ENCODE results near the gene PNPLA6. TPM values are rescaled to one million over a fixed set of nuclear protein-coding genes. Genes with fewer than 3 reads are reported as not detected.
A peak's percentile ranks its signal among the peaks of the same experiment; 100 is the strongest.
"Not testable (repeated sequence)": the region's sequence is repeated elsewhere in the genome, so short reads cannot be mapped to it uniquely, and the experiment has no call there.

PNPLA6 gene
- total RNA-seq, 1 donor from 2014 or later, result 190 TPM

DNA sequence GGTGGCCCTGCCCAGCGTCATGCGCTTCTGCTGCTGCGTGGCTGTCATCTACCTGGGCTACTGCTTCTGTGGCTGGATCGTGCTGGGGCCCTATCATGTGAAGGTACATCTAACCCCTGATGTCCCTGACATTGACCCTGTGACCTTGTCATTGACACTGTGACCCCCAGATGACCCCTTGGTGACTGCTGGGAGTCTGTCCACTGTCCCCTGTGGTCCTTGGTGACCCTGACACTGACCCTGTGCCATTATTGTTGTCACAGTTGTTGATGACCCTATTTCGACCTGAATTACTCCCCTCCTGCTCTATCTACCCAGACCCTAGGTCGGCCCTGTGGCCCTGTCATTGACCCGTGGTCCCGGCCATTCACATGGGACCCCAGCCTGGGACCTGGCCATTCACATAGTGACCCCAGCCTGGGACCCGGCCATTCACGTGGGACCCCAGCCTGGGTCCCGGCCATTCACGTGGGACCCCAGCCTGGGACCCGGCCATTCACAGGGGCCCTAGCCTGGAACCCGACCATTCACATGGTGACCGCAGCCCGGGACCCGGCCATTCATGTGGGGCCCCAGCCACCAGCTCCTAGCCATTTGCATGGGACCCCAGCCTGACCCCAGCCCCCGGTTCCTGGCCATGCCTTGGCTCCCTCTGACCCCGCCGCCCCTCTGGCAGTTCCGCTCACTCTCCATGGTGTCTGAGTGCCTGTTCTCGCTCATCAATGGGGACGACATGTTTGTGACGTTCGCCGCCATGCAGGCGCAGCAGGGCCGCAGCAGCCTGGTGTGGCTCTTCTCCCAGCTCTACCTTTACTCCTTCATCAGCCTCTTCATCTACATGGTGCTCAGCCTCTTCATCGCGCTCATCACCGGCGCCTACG is 5.7 kb upstream of the PNPLA6 start:
- TF ChIP-seq, protein P1, sequence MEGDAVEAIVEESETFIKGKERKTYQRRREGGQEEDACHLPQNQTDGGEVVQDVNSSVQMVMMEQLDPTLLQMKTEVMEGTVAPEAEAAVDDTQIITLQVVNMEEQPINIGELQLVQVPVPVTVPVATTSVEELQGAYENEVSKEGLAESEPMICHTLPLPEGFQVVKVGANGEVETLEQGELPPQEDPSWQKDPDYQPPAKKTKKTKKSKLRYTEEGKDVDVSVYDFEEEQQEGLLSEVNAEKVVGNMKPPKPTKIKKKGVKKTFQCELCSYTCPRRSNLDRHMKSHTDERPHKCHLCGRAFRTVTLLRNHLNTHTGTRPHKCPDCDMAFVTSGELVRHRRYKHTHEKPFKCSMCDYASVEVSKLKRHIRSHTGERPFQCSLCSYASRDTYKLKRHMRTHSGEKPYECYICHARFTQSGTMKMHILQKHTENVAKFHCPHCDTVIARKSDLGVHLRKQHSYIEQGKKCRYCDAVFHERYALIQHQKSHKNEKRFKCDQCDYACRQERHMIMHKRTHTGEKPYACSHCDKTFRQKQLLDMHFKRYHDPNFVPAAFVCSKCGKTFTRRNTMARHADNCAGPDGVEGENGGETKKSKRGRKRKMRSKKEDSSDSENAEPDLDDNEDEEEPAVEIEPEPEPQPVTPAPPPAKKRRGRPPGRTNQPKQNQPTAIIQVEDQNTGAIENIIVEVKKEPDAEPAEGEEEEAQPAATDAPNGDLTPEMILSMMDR (IDR thresholded peaks at IDR 0.05), result no peak
- DNase-seq (no peak), ATAC-seq (no peak)
- H3K4me3 ChIP-seq, result no peak overlapping the region
- peaks cover 56% of the 10 kb centered on the region for H3K36me3 ChIP-seq
- intact Hi-C loops (cut with DNase I), result no loop called here
- peaks cover 5% of the 10 kb centered on the region for H3K4me1 ChIP-seq
- no peak overlapping the region for H3K27ac ChIP-seq
- no peaks in the 10 kb centered on the region for H3K9me3 ChIP-seq
- no peaks in the 10 kb centered on the region for H3K27me3 ChIP-seq

DNA sequence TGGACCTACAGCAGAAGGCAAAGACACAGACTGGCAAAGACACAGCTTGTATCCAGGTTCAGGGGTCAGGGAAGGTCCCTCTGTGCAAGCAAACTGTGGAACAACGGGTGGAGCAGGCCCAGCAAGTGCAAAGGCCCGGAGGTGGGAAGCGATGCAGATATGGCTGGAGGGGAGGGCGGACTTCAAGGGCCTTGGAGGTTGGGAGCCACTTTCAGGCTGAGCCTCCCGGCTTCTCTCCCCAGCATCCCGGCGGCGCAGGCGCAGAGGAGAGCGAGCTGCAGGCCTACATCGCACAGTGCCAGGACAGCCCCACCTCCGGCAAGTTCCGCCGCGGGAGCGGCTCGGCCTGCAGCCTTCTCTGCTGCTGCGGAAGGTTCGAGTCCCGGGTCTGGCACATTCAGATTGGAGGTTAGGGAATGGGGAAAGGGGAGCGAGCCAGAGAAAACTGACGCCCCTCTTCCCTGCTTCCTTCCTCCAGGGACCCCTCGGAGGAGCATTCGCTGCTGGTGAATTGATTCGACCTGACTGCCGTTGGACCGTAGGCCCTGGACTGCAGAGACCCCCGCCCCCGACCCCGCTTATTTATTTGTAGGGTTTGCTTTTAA is 2.1 kb upstream of the PNPLA6 start:
- Histone ChIP-seq H3K36me3 (peaks cover 46% of the 10 kb centered on the region), H3K27ac (peak overlapping the region; percentile 88), H3K27me3 (no peaks in the 10 kb centered on the region), H3K9me3 (no peaks in the 10 kb centered on the region), H3K4me1 (peaks cover 11% of the 10 kb centered on the region), H3K4me3 (peak overlapping the region; percentile 97)
- DNase-seq (peak; percentile 84), ATAC-seq (no peak)
- intact Hi-C loops (cut with DNase I), result no loop called here
- TF ChIP-seq, protein P1 (IDR thresholded peaks at IDR 0.05), result no peak

DNA sequence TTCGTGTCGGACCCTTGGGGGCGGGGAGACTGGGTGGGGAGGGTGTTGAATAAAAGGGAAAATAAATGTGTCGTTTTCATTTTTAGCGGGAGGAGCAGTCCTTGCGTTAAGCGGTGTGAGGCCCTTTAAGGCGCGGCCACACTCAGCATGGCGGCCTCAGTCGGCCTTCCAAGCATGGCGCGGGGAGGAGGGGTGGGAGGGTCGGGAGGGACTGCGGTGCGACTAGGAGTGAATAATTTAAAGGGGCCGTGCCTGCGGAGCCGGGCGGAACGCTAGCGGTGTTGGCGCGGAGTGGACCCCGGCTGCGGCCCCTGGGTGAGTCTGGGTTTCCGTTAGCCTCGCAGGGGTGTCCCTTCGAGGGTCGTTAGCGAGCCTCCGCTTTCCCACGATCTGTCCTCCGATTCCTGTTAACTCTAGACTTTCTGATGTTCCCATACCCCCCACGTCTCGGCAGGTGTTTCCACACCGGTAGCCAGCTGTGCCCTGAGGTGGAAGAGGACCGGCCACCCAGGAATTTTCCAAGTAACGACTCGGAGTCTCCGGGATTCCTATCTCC is 1.5 kb upstream of the PNPLA6 start:
- peak; percentile 92 for DNase-seq
- Histone ChIP-seq H3K27ac (peak overlapping the region; percentile 88), H3K36me3 (peaks cover 47% of the 10 kb centered on the region), H3K9me3 (no peaks in the 10 kb centered on the region), H3K4me3 (peak overlapping the region; percentile 97), H3K27me3 (no peaks in the 10 kb centered on the region), H3K4me1 (peaks cover 11% of the 10 kb centered on the region)
- intact Hi-C loops (cut with DNase I), result no loop called here
- TF ChIP-seq, protein P1 (IDR thresholded peaks at IDR 0.05), result no peak
- peak; percentile 74 for ATAC-seq

DNA sequence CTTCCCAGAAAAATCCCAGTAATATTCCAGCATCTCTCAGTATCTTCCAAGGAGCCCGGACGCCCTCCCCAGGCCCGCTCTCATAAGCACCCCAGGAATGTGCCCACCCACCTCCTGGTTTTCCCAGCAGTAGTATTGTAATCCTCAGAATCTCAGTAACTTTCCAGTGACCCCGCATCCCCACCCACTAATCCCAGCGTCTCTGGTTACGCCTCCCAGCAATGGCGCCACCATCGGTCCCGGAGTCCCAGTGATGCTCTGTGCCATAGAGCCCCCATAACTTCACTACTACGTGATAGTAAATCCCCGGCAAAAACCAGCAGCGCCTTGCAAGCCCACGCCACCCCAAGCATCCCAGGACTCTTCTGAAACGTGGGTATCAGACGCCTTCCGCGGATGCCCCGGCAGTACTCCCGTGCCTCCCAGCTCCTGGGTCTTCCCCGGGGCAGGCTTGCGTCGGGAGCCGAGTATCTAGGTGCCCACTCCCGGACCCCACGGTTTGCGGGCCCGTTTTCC is 928 bp upstream of the PNPLA6 start:
- Histone ChIP-seq H3K4me1 (peaks cover 11% of the 10 kb centered on the region), H3K4me3 (peak overlapping the region; percentile 97), H3K36me3 (peaks cover 45% of the 10 kb centered on the region), H3K27me3 (no peaks in the 10 kb centered on the region), H3K9me3 (no peaks in the 10 kb centered on the region), H3K27ac (peak overlapping the region; percentile 88)
- peak; percentile 31 for ATAC-seq
- intact Hi-C loops (cut with DNase I), result no loop called here
- DNase-seq, result no peak
- TF ChIP-seq, protein P1 (IDR thresholded peaks at IDR 0.05), result no peak

DNA sequence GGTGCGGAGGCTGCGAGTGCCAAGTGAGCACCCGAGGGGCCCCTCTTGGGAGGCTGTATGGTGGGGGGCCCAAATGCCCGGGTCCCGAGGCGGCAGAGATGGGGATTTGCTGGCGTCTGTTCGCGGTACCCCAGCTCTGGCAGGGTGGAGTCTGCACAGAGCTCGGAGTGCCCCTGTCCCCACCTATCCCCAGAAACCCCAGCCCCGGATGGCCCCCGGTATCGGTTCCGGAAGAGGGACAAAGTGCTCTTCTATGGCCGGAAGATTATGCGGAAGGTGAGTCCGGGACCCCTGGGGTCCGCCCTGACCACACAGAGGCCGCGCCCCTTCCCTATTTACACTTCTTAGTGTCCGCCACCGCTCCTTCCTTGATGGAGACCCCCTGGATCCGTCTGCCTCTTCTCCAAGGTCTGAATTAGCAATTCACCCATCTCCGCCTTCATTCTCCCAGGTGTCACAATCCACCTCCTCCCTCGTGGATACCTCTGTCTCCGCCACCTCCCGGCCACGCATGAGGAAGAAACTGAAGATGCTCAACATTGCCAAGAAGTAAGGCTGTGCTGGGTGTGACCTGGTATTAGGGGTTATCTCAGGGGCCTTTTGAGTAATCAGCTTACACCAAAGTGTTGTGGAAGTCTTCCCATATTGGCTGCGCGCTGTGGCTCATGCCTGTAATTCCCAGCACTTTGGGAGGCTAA is 630 bp downstream of the PNPLA6 start:
- TF ChIP-seq, protein P1 (IDR thresholded peaks at IDR 0.05), result no peak
- H3K27ac ChIP-seq, result peak overlapping the region; percentile 88
- H3K36me3 ChIP-seq, result peaks cover 49% of the 10 kb centered on the region
- DNase-seq (no peak), ATAC-seq (no peak)
- H3K27me3 ChIP-seq, result no peaks in the 10 kb centered on the region
- intact Hi-C loops (cut with DNase I), result no loop called here
- peak overlapping the region; percentile 97 for H3K4me3 ChIP-seq
- peaks cover 11% of the 10 kb centered on the region for H3K4me1 ChIP-seq
- no peaks in the 10 kb centered on the region for H3K9me3 ChIP-seq

DNA sequence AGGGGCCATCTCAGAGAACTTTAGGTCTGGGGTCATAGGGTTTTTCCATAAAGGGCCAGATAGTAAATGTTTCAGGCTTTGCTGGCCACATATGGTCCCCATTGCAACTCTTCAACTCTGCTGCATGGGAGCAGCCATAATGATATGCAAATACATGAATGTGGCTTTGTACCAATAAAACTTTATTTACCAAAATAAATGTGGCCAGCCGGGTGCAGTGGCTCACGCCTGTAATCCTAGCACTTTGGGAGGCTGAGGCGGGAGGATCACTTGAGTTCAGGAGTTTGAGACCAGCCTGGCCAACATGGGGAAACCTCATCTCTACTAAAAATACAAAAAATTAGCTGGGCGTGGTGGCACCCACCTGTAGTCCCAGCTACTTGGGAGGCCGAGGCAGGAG is 3.5 kb downstream of the PNPLA6 start:
- intact Hi-C loops (cut with DNase I), result not testable (repeated sequence)
- H3K36me3 ChIP-seq, result peaks cover 66% of the 10 kb centered on the region

More for the DNA sequence above, 3.5 kb downstream of the PNPLA6 start:
- not testable (repeated sequence) for H3K27me3 ChIP-seq, H3K9me3 ChIP-seq, H3K27ac ChIP-seq, H3K4me3 ChIP-seq, DNase-seq, H3K4me1 ChIP-seq, ATAC-seq
